K562 (cell line): ENCODE measurements around the gene ARHGEF1. TPM values are rescaled to one million over a fixed set of nuclear protein-coding genes. Genes with fewer than 3 reads are reported as not detected.

Experiments used
- HDGF ChIP-seq: fragments of 450-650 bp; IDR thresholded peaks from 2 replicates; pipeline ENCODE4 v1.6.1; 2016
- ILF3 ChIP-seq: fragments of 450-650 bp; IDR thresholded peaks from 2 replicates; pipeline ENCODE4 v1.6.1; 2018; ENCODE audit warnings: antibody characterized with exemption, mild to moderate bottlenecking, moderate library complexity, borderline replicate concordance
- POLR2AphosphoS2 ChIP-seq: IDR thresholded peaks from 2 replicates; pipeline ENCODE4 v1.6.1; 2012; ENCODE audit warnings: low read length, improper control_type of control experiment
- RBM25 ChIP-seq: fragments of 200-400 bp; formaldehyde crosslinking; IDR thresholded peaks from 2 replicates; pipeline ENCODE4 v1.6.1; 2018; ENCODE audit warnings: low read length, low read depth, moderate library complexity; ENCODE audit not compliant: severe bottlenecking
- TCF3 ChIP-seq: sonication (generic); formaldehyde crosslinking; IDR thresholded peaks from 2 replicates; pipeline ENCODE4 v1.4.0; 2020; ENCODE audit warnings: mild to moderate bottlenecking, missing genetic modification reagents
- XRCC5 ChIP-seq: fragments of 200-400 bp; formaldehyde crosslinking; IDR thresholded peaks from 2 replicates; pipeline ENCODE4 v1.6.1; 2017; ENCODE audit warnings: low read depth, mild to moderate bottlenecking, low read length
- polyA plus RNA-seq, 8 experiments: library from polyadenylated mRNA; depleted of rRNA in 4 of 8; stranded (reverse) in 5 of 8; unstranded in 3 of 8; fragments of >200 nt; fragmentation: Nextera tagmentation in 2 of 8; fragmentation: Illumina TruSeq in 1 of 8; extraction: Ambion mirVana in 2 of 8; extraction: Trizol in 1 of 8; gene quantifications; 2 replicates each; pipeline versions ENCODE4 v1.2.1 to v1.2.3, GENCODE V29; 2011 to 2014; ENCODE audit warnings: inconsistent platforms in 1 of 8, missing spikeins in 1 of 8
- total RNA-seq, 7 experiments: library from RNA; depleted of rRNA in 6 of 7; stranded (reverse); fragments of >200 nt in 6 of 7; fragmentation: Illumina TruSeq in 2 of 7; extraction: Trizol in 2 of 7; gene quantifications; 2 replicates each; pipeline versions ENCODE4 v1.2.1 to v1.2.3, GENCODE V29; 2011 to 2021; ENCODE audit warnings: low replicate concordance in 1 of 7
- TF ChIP-seq, protein P1 (sequence below), 2 experiments: fragments of 150-350 bp in 1 of 2; IDR thresholded peaks; 2 replicates each; pipeline ENCODE4 v1.6.1; 2012 to 2016; ENCODE audit warnings: low read depth in 2 of 2, low read length in 2 of 2, mild to moderate bottlenecking in 1 of 2, moderate library complexity in 1 of 2
- TF ChIP-seq, protein P2 (sequence below): sonication (generic); formaldehyde crosslinking; IDR thresholded peaks from 2 replicates; pipeline ENCODE4 v1.8.0; 2023; ENCODE audit warnings: missing genetic modification reagents, mild to moderate bottlenecking, borderline replicate concordance

The ARHGEF1 gene
- total and polyA plus RNA-seq, 9 of the 15 experiments (the other 6 are each of a cell fraction or from before 2014, with no cell fraction given): 1.9 to 149 (median 29.8) TPM

DNA sequence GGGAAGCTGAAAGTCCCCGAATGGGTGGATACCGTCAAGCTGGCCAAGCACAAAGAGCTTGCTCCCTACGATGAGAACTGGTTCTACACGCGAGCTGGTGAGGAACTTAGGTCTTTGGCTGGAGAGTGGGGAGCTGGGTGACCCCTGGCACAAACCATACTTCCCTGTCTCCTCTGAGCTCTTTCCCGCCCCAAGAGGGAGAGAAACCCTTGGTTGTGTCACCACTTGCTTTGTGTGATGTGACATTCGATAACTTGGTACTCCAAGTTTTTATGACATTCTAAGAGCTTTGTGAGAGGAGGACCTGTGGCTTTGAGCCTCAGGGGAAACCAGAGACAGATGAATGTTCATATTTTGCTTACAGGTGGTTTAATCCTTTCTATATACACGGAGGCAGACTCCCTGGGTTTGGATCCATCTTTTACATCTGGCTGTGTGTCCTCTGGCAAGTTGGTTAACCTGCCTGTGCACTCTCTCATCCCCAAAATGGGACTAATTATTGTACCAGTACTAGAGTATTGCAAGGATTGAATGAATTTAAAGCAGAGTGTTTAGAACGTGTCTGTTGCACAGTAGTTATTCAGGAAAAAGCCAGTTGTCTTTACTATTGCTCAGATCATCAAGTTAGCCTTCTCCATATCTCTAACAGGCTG is 21.7 kb upstream of the ARHGEF1 start (continued):
- TF ChIP-seq, protein P1, sequence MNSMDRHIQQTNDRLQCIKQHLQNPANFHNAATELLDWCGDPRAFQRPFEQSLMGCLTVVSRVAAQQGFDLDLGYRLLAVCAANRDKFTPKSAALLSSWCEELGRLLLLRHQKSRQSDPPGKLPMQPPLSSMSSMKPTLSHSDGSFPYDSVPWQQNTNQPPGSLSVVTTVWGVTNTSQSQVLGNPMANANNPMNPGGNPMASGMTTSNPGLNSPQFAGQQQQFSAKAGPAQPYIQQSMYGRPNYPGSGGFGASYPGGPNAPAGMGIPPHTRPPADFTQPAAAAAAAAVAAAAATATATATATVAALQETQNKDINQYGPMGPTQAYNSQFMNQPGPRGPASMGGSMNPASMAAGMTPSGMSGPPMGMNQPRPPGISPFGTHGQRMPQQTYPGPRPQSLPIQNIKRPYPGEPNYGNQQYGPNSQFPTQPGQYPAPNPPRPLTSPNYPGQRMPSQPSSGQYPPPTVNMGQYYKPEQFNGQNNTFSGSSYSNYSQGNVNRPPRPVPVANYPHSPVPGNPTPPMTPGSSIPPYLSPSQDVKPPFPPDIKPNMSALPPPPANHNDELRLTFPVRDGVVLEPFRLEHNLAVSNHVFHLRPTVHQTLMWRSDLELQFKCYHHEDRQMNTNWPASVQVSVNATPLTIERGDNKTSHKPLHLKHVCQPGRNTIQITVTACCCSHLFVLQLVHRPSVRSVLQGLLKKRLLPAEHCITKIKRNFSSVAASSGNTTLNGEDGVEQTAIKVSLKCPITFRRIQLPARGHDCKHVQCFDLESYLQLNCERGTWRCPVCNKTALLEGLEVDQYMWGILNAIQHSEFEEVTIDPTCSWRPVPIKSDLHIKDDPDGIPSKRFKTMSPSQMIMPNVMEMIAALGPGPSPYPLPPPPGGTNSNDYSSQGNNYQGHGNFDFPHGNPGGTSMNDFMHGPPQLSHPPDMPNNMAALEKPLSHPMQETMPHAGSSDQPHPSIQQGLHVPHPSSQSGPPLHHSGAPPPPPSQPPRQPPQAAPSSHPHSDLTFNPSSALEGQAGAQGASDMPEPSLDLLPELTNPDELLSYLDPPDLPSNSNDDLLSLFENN (IDR thresholded peaks at IDR 0.05; ENCODE audit: low read depth in 2 of 2, low read length in 2 of 2): no peak
- TF ChIP-seq HDGF (0 out of 2 replicates have a peak, but pooled peaks have one; percentile 11), ILF3 (no peak), TCF3 (no peak), POLR2AphosphoS2 (0 out of 2 replicates have a peak, but pooled peaks have one; percentile 35), XRCC5 (0 out of 2 replicates have a peak, but pooled peaks have one; percentile 45), RBM25 (peak; percentile 71)
- TF ChIP-seq, protein P2, sequence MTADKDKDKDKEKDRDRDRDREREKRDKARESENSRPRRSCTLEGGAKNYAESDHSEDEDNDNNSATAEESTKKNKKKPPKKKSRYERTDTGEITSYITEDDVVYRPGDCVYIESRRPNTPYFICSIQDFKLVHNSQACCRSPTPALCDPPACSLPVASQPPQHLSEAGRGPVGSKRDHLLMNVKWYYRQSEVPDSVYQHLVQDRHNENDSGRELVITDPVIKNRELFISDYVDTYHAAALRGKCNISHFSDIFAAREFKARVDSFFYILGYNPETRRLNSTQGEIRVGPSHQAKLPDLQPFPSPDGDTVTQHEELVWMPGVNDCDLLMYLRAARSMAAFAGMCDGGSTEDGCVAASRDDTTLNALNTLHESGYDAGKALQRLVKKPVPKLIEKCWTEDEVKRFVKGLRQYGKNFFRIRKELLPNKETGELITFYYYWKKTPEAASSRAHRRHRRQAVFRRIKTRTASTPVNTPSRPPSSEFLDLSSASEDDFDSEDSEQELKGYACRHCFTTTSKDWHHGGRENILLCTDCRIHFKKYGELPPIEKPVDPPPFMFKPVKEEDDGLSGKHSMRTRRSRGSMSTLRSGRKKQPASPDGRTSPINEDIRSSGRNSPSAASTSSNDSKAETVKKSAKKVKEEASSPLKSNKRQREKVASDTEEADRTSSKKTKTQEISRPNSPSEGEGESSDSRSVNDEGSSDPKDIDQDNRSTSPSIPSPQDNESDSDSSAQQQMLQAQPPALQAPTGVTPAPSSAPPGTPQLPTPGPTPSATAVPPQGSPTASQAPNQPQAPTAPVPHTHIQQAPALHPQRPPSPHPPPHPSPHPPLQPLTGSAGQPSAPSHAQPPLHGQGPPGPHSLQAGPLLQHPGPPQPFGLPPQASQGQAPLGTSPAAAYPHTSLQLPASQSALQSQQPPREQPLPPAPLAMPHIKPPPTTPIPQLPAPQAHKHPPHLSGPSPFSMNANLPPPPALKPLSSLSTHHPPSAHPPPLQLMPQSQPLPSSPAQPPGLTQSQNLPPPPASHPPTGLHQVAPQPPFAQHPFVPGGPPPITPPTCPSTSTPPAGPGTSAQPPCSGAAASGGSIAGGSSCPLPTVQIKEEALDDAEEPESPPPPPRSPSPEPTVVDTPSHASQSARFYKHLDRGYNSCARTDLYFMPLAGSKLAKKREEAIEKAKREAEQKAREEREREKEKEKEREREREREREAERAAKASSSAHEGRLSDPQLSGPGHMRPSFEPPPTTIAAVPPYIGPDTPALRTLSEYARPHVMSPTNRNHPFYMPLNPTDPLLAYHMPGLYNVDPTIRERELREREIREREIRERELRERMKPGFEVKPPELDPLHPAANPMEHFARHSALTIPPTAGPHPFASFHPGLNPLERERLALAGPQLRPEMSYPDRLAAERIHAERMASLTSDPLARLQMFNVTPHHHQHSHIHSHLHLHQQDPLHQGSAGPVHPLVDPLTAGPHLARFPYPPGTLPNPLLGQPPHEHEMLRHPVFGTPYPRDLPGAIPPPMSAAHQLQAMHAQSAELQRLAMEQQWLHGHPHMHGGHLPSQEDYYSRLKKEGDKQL (CRISPR knock-in tag): no peak
